Neutrophil (primary cell): ENCODE data around the gene MMP24.

ENCODE experiments used
- H3K27ac ChIP-seq: fragments of 200-600 bp; sonication (generic); 2 replicates; pipeline ENCODE4 v1.5.1; 2016; ENCODE audit warnings: mild to moderate bottlenecking, moderate library complexity
- H3K27me3 ChIP-seq: fragments of 200-600 bp; sonication (generic); 2 replicates; pipeline ENCODE4 v1.6.0; 2016; ENCODE audit warnings: mild to moderate bottlenecking
- H3K36me3 ChIP-seq: fragments of 200-600 bp; sonication (generic); 2 replicates; pipeline ENCODE4 v1.5.1; 2017
- H3K4me1 ChIP-seq, 2 experiments: fragments of 200-600 bp in 1 of 2; sonication (generic) in 1 of 2; 1 replicate in 1 of 2; 2 replicates in 1 of 2; pipeline versions ENCODE4 v1.5.1 to v1.6.1; 2013 to 2016; ENCODE audit warnings: low read depth in 1 of 2, low read length in 1 of 2, mild to moderate bottlenecking in 1 of 2, moderate library complexity in 1 of 2; ENCODE audit not compliant: control insufficient read depth in 1 of 2, insufficient read depth in 1 of 2
- H3K4me3 ChIP-seq, 2 experiments: fragments of 200-600 bp in 1 of 2; sonication (generic) in 1 of 2; 1 replicate in 1 of 2; 2 replicates in 1 of 2; pipeline ENCODE4 v1.5.1; 2013 to 2016; ENCODE audit warnings: low read depth in 1 of 2, low read length in 1 of 2, mild to moderate bottlenecking in 1 of 2, moderate library complexity in 1 of 2
- H3K9me3 ChIP-seq: fragments of 200-600 bp; sonication (generic); 2 replicates; pipeline ENCODE4 v1.5.1; 2016
- CTCF ChIP-seq: fragments of 200-600 bp; sonication (generic); IDR thresholded peaks from 2 replicates; pipeline ENCODE4 v1.5.1; 2016; ENCODE audit warnings: antibody characterized with exemption

Gene MMP24

GRCh38 chr20:35264755-35265154, 38.3 kb downstream of the MMP24 start:
- Histone ChIP-seq H3K4me3 (no peak overlapping the region), H3K27me3 (no peaks in the 10 kb centered on the region), H3K27ac (no peak overlapping the region), H3K36me3 (peaks cover 72% of the 10 kb centered on the region), H3K9me3 (no peaks in the 10 kb centered on the region), H3K4me1 (no peaks in the 10 kb centered on the region)
- no peak for TF ChIP-seq CTCF

GRCh38 chr20:35267092-35267491, 40.6 kb downstream of the MMP24 start:
- Histone ChIP-seq H3K4me3 (no peak overlapping the region), H3K27me3 (no peaks in the 10 kb centered on the region), H3K4me1 (no peaks in the 10 kb centered on the region), H3K27ac (no peak overlapping the region), H3K36me3 (peaks cover 83% of the 10 kb centered on the region), H3K9me3 (no peaks in the 10 kb centered on the region)
- TF ChIP-seq CTCF, result no peak

GRCh38 chr20:35269055-35269781, 42.7 kb downstream of the MMP24 start:
- TF ChIP-seq CTCF, result peak; percentile 59
- Histone ChIP-seq H3K4me1 (no peaks in the 10 kb centered on the region), H3K9me3 (no peaks in the 10 kb centered on the region), H3K36me3 (peaks cover 88% of the 10 kb centered on the region), H3K27me3 (no peaks in the 10 kb centered on the region), H3K27ac (no peak overlapping the region), H3K4me3 (no peak overlapping the region)

GRCh38 chr20:35270021-35270902, 43.8 kb downstream of the MMP24 start:
- Histone ChIP-seq H3K36me3 (peaks cover 91% of the 10 kb centered on the region), H3K27ac (no peak overlapping the region), H3K4me3 (no peak overlapping the region), H3K9me3 (no peaks in the 10 kb centered on the region), H3K27me3 (no peaks in the 10 kb centered on the region), H3K4me1 (no peaks in the 10 kb centered on the region)
- TF ChIP-seq CTCF, result no peak

- Histone ChIP-seq H3K36me3 (peaks cover 93% of the 10 kb centered on the region), H3K9me3 (no peaks in the 10 kb centered on the region), H3K27ac (no peak overlapping the region), H3K4me1 (peaks cover 5 to 9% of the 10 kb centered on the region in 2 experiments), H3K27me3 (no peaks in the 10 kb centered on the region), H3K4me3 (no peak overlapping the region)
- TF ChIP-seq CTCF, result no peak
These were observed 44.8 kb downstream of the MMP24 start for GRCh38 chr20:35271073-35271882.
